Kidney epithelial cell (primary cell): ENCODE results near the gene AMDHD1. TPM values are rescaled to one million over a fixed set of nuclear protein-coding genes. Genes with fewer than 3 reads are reported as not detected.

Experiments
- DNase-seq: peaks from one replicate; pipeline ENCODE4 v3.0.0-alpha.2; 2010; ENCODE audit warnings: low read depth
- H3K27me3 ChIP-seq: 2 replicates; pipeline ENCODE4 v1.6.0; 2011; ENCODE audit warnings: low read length; ENCODE audit not compliant: control insufficient read depth, insufficient read depth
- H3K36me3 ChIP-seq: 2 replicates; pipeline ENCODE4 v1.5.1; 2011; ENCODE audit warnings: low read length; ENCODE audit not compliant: control insufficient read depth, insufficient read depth
- H3K4me3 ChIP-seq: 2 replicates; pipeline ENCODE4 v1.5.1; 2011; ENCODE audit warnings: low read depth, mild to moderate bottlenecking, control low read depth, low read length
- total RNA-seq: library from RNA; depleted of rRNA; stranded (reverse); fragments of >200 nt; gene quantifications from 2 replicates; pipeline ENCODE4 v1.2.3, GENCODE V29; 2015
- TF ChIP-seq, protein P1 (sequence below): IDR thresholded peaks from 2 replicates; pipeline ENCODE4 v1.5.1; 2011; ENCODE audit warnings: mild to moderate bottlenecking, moderate library complexity, low read length, control low read depth, inconsistent platforms; ENCODE audit not compliant: insufficient read depth, poor library complexity, severe bottlenecking

AMDHD1 gene
- total RNA-seq, 1 donor from 2014 or later: 0.67 TPM

DNA sequence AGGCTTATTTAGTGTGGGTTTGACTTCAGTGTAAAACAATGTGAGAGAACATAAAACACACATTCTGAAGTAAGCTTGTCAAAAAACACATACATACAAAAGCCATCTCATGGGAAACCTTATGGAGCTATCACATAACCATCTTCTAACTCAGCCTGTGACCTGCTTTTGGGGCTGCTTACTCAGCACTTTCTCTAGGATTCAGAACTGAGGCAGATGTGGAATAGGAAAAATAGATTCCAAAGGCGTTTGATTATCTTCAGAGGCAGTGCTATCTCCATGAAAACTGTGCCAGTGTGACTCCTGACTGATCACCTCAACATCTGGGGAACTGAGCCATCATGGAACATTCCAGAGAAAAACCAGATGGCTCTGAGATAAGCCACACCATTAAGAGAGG, 39.5 kb downstream of the AMDHD1 start:
- TF ChIP-seq, protein P1, sequence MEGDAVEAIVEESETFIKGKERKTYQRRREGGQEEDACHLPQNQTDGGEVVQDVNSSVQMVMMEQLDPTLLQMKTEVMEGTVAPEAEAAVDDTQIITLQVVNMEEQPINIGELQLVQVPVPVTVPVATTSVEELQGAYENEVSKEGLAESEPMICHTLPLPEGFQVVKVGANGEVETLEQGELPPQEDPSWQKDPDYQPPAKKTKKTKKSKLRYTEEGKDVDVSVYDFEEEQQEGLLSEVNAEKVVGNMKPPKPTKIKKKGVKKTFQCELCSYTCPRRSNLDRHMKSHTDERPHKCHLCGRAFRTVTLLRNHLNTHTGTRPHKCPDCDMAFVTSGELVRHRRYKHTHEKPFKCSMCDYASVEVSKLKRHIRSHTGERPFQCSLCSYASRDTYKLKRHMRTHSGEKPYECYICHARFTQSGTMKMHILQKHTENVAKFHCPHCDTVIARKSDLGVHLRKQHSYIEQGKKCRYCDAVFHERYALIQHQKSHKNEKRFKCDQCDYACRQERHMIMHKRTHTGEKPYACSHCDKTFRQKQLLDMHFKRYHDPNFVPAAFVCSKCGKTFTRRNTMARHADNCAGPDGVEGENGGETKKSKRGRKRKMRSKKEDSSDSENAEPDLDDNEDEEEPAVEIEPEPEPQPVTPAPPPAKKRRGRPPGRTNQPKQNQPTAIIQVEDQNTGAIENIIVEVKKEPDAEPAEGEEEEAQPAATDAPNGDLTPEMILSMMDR: no peak
- Histone ChIP-seq H3K36me3 (no peaks in the 10 kb centered on the region), H3K4me3 (no peak overlapping the region), H3K27me3 (no peaks in the 10 kb centered on the region)
- DNase-seq: no peak

DNA sequence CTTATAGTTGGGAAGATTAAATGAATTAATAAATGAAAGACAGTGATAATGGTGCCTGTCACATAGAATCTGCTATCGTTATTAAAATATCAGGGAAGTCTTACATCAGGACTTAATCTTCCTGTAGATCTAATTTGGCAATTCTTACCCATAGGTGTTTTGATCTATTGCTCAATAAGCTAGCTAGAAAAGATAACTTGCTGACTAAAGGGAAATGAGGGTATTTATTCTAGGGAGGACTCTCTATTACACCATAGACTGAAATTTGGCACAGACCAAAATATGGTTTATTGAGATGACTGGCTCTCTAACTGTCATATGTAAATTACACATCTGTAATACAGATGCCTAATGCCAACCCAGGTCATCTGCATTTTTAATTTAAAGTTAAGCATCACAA, 41.6 kb downstream of the AMDHD1 start:
- Histone ChIP-seq H3K27me3 (no peaks in the 10 kb centered on the region), H3K4me3 (no peak overlapping the region), H3K36me3 (no peaks in the 10 kb centered on the region)
- DNase-seq: no peak
- TF ChIP-seq, protein P1: no peak

DNA sequence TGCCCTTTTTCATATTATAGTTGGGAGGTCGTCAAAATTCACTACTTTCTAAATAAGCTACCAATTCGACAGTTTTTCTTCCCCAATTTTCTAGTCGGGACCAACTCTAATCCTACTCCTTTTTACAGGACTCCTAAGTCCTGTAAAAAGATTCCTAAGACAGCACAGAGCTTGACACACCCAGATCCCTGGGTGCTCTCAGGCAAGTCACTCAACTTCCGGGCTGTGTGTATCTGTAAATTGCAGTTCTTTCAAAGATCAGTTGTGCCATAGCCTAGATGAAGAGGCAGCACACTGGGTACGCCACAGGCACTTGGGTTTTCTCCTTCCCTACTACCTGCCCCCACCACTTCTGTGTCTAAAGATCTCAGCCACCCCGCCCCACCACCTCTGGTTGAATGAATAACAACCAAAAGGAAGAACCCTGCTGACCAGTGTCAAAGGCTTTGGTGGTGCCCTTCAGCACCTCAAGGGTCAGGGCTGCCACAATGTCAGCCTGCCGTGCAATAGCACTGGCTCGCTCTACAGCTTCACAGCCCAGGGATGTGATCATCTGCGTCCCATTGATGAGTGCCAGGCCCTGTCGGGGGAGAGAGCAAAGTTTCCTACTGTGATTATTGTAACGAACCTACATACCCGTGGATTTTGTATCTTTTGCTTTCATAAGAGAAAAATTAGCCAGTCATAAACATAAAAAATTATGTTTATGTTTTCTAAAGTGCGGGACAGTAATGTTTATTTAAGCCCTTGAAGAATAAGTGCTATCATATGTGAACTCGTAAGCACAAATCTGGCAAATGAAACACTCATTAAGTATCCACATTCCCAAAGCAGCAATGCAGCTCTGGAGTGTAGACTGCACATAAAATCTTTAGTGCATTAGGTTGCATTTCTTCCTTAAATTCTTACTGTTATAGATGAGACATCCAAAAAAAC, 43.8 kb downstream of the AMDHD1 start:
- Histone ChIP-seq H3K4me3 (no peak overlapping the region), H3K27me3 (no peaks in the 10 kb centered on the region), H3K36me3 (no peaks in the 10 kb centered on the region)
- no peak for DNase-seq
- TF ChIP-seq, protein P1: no peak

DNA sequence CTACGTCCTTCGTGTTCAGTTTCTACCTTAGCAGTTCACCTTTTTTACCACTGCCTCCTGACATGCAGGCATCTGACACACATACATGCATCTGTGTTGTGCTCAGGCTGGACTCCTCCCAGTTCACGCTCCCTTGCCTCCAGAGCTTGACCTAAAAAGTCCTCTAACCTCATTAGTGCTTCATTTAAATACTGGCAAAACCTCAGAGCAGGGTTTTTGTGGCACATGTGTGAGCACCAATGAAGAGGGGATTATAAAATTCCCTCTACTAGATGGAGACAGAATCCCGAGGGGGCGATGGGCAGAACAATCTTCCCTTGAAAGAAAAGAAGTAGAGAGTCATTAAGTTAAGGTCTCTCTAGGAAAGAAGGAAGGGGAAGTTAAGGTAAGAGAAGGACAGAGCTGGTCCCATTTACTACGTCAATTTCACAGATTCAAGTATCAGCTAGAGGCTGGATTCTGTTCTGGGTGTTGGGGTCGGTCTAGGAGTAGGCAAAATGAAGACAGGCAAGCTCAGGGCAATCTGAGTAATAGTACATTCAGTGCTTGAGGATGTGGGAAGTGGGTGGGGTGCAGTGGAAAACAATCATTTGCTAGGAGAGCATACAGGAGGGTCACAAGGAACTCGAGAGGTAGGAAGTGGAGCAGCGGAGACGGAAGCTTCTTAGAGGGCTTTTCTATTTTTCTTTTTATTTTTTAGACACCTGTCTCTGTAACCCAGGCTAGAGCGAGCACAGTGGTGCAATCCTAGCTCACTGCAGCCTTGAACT, 45.6 kb downstream of the AMDHD1 start:
- DNase-seq: no peak
- H3K27me3 ChIP-seq: no peaks in the 10 kb centered on the region
- TF ChIP-seq, protein P1: no peak
- H3K4me3 ChIP-seq: no peak overlapping the region
- H3K36me3 ChIP-seq: no peaks in the 10 kb centered on the region

DNA sequence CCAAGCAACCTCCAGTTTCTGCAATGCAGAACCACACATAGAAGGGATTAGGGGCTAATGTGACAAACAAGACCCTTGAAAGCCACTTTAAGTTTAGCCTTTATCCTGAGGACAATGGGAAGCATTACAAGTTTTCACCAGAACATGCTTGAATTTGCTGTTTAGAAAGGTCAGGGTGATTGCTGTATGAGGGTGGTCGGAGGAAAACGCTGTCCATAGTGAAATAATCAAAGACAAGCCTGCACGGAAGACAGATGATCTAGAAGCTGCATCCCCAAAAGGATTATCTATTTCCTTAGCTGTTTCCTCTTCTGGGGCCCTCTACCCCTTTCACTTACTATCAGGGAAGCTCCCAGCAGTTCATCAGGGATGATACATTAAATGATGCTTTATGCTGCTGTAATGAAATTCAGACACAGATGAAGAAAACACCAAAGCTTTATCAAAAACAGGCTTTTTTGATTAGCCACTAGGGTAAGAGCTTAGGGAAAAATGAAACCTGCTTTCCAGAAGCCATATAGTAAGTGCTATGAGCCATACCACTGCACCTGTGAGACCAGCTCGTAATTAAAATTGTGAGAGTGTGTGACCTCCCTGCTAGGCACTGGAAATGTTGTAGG, 46.5 kb downstream of the AMDHD1 start:
- H3K27me3 ChIP-seq: no peaks in the 10 kb centered on the region
- no peak overlapping the region for H3K4me3 ChIP-seq
- TF ChIP-seq, protein P1: no peak
- DNase-seq: no peak
- H3K36me3 ChIP-seq: no peaks in the 10 kb centered on the region
